HT1080 (cell line): ENCODE measurements around the gene UBAP1. TPM values are rescaled to one million over a fixed set of nuclear protein-coding genes. Genes with fewer than 3 reads are reported as not detected.
A peak's percentile ranks its signal among the peaks of the same experiment; 100 is the strongest.
"Not testable (repeated sequence)": the region's sequence is repeated elsewhere in the genome, so short reads cannot be mapped to it uniquely, and the experiment has no call there.

Source experiments
- DNase-seq: peaks from one replicate; pipeline ENCODE4 v3.0.0-alpha.2; 2015; ENCODE audit warnings: low read depth
- polyA plus RNA-seq, 2 experiments: library from polyadenylated mRNA; depleted of rRNA; stranded (reverse); fragments of >200 nt; gene quantifications; 2 replicates each; pipeline ENCODE4 v1.2.3, GENCODE V29; 2015
- total RNA-seq: library from RNA; depleted of rRNA; stranded (reverse); fragments of >200 nt; shearing (Covaris generic); gene quantifications from 2 replicates; pipeline ENCODE4 v1.2.3, GENCODE V29; 2014; rRNA removed

Gene UBAP1
- 21.7 and 28.5 TPM in 2 replicates for total RNA-seq
- 32.8 and 33.0 TPM in 2 replicates for polyA plus RNA-seq (2015; cell fraction: cytosol; rRNA removed)
- 17.0 and 20.2 TPM in 2 replicates for polyA plus RNA-seq (2015; cell fraction: nucleus; rRNA removed)

DNA sequence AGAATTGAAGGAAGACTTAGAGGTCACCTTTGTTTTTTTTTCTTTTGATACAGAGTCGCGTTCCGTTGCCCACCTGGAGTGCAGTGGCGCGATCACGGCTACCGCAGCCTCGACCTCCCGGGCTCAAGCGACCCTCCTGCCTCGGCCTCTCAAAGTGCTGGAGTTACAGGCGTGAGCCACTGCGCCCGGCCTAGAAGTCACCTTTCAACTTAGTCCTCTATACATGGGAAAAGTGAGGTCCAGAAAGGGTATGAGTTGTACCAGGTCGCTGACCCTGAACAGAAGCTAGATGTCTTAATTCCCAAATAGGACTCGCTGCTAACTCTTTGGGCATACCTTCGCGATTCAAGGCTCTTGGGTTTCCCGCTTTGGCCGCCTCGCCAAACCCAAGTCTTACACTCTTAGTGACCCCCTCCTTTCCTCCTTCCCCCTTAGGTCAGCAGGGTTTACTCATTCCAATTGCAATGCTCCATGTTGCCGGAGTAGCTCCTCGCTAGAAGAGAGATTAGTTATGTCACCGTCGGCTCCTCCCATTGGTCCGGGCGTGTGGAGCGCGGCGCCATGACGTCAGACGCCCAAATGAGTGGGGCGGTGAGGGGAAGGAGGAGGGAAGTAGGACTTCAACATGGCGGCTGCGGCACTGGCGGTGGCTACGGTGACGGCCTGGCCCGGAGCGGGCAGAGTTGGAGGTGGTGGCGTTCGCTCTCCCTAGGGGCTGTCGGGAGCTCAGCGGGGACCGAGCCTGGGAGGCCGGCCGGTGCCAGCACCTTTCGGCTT is at the start of gene UBAP1:
UBAP1 (plus strand) TSS at position 608 of the 777 bp plus-strand sequence. CDS start 41,872 bp downstream, outside the sequence.
- DNase-seq = peak; percentile 95

- no peak for DNase-seq
Measured at GRCh38 chr9:34131571-34131970, 47.3 kb upstream of the UBAP1 start.

DNA sequence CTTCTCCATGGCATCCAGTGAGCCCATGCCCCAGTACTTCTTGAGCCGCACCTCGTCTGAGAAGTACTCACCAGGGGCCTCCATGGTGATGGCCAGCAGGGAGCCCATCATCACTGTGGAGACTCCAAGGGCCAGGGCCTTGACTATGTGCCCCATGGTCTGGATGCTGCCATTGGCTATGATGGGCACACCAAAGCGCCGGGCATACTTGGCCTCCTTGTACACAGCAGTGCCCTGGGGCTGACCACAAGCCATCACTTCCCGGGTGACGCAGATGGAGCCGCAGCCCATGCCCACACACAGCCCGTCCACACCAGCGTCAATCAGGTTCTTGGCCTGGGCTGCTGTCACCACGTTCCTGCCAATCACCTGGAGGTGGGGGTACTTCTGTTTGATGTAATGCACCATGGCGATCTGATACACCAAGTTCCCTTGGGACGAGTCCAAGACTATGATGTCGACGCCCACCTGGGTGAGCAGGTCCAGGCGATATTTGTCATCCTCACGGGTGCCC is 45.4 kb upstream of the UBAP1 start:
- DNase-seq = no peak

GRCh38 chr9:34134521-34134920 is 44.3 kb upstream of the UBAP1 start:
- DNase-seq = no peak

- not testable (repeated sequence) for DNase-seq
Measured at GRCh38 chr9:34138644-34139043, 40.2 kb upstream of the UBAP1 start.

- DNase-seq = peak; percentile 77
Measured at GRCh38 chr9:34139477-34140146, 39.2 kb upstream of the UBAP1 start.

- no peak for DNase-seq
Measured at GRCh38 chr9:34140853-34141252, 38.0 kb upstream of the UBAP1 start.

DNA sequence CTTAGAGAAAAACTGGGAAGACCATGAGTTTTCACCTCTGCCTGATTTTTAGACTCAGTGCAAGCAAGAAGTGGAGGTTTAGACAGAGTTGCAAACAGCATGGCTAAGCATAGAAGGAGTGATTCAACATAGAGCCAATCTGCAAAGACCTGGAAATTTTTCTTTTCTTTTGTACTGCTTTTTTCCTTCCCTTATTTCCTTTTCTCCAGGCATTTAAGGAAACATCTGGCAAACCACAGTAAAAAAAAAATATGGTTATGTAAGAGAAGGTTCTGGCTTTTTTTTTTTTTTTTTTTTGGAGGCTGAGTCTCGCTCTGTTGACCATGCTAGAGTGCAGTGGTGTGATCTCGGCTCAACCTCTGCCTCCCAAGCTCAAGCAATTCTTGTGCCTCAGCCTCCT is 35.7 kb upstream of the UBAP1 start:
- DNase-seq = no peak

- DNase-seq = peak; percentile 41
Measured at GRCh38 chr9:34145165-34145564, 33.7 kb upstream of the UBAP1 start.

DNA sequence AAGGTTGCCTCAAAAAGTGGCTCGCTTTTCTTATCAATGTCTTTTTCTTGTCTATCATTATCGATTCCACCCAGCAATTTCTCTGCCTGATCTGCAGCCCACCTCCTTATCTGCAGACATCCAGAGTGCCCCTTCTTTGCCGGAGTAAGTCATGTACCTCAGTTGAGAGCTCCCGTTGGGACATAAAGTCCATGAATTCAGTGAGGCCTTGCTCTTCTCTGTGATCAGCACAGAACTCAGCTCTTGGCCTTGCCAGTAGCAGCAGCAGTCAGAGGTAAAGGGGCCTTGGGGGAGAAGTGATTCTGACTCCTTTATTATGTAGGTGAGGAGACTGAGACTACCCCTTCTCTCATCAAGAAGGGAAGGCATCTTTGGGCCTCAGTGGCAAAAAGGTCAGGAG is 27.4 kb upstream of the UBAP1 start:
- no peak for DNase-seq

DNA sequence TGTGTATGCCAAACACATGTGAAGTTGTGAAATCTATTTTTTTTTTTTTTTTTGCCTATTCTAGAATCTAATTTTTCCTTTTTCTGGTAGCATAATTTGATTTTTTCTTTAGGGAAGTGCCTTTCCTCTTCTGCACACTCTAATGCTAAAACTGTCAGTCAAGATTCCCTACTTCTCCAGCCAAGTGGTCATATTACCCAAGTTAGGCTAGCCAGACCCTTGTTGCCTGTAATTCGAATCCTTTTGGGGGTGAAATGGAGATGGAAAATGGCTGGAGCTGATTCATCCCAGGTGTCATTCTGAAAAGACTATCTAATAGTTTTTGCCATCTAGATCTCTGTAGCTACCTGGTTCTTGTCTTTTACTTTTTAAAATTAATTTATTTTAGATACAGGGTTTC is 24.8 kb upstream of the UBAP1 start:
- DNase-seq = no peak

- DNase-seq = no peak
Measured at GRCh38 chr9:34157318-34157717, 21.5 kb upstream of the UBAP1 start.

DNA sequence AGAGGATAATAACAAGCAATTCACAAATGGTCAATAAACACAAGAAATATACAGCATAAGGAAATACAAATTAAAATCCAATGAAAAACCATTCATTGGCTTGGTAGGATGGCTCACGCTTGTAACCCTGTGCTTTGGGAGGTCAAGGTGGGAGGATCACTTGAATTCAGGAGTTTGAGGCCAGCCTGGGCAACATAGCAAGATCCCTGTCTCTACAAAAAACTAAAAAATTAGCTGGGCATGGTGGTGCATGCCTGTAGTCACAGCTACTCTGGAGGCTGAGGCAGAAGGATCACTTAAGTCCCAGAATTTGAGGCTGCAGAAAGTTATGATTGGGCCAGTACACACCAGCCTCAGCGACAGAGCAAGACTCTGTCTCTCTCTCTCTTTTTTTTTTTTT is 20.9 kb upstream of the UBAP1 start:
- DNase-seq = no peak

DNA sequence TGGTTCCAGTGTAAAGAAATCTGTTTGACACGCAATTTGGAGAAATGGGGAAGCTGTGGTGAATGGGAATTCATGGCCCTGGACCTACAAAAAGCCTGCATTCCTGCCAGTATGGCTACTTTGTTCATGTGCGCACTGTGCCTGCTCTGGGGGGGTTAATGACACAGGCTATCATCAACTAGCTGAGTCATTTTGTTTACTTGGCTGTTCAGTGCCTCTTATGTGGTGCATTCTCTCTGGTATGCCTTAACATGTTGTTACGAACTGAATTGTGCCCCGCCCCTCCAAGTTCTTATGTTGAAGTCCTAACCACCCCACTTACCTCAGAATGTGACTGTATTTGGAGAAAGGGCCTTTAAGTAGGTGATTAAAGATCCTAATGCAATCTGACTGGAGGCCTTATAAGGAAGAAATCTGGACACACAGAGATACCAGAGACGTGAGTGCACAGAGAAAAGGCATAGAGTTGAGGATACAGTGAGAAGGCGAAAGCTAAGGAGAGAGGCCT is 20.4 kb upstream of the UBAP1 start:
- peak; percentile 22 for DNase-seq

DNA sequence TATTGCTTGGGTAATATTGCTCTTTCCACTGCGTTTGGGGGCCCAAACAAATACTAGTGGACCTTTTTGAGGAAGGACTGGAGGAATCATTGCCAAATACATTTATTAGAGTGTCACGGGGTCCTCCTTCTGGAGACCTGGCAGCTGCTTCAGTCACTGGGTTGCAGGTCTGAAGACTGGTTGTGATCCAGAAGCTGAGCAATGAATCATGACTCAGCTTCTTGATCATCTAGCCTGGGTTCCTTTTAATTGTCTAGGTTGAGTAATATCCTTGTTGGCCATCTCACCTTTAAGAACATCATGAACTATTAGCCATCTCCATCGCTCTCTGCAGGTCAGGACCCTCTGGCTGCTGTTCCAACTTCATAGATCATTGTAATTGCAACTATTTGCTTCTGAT is 15.4 kb upstream of the UBAP1 start:
- peak; percentile 63 for DNase-seq

DNA sequence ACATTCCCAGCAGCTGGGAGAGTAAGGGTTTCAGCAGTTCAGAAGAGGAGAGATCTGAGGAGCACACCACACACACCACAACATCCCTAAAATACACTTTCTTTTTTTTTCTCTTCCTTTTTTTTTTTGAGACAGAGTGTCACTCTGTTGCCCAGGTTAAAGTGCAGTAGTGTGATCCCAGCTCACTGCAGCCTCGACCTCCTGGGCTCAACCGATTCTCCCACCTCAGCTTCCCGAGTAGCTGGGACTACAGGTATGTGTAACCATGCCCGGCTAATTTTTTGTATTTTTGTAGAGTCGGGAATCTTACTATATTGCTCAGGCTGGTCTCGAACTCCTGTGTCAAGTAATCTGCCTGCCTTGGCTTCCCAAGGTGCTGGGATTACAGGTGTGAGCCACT is 9.7 kb upstream of the UBAP1 start:
- no peak for DNase-seq

- no peak for DNase-seq
Measured at GRCh38 chr9:34170237-34170991, 8.4 kb upstream of the UBAP1 start.

DNA sequence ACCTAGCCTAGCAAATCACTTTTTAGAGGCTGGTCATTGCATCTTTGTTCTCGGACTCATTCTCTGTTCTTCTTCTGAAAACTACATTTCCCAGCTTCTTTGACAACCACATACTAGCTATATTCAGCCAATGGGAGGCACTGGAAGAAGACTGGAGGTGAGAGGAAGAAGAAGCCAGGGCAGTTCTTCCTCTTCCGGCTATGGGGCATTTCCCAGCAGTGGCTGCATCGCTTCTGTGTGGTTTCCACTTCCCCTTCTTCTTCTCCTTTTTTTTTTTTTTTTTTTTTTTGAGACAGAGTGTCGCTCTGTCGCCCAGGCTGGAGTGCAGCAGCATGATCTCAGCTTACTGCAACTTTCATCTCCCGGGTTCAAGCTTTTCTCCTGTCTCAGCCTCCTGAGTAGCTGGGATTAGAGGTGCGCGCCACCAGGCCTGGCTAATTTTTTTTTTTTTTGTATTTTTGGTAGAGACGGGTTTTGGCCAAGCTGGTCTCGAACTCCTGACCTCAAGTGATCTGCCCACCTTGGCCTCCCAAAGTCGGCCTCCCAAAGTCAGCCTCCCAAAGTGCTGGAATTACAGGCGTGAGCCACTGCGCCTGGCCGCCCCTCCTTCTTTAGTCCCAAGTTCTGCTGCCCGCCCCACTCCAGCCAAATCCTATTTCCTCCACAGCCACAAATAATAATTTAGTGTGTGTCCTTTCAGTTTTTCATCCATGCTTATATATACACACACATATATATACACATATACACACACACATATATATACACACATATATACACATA is 6.9 kb upstream of the UBAP1 start:
- DNase-seq = no peak

DNA sequence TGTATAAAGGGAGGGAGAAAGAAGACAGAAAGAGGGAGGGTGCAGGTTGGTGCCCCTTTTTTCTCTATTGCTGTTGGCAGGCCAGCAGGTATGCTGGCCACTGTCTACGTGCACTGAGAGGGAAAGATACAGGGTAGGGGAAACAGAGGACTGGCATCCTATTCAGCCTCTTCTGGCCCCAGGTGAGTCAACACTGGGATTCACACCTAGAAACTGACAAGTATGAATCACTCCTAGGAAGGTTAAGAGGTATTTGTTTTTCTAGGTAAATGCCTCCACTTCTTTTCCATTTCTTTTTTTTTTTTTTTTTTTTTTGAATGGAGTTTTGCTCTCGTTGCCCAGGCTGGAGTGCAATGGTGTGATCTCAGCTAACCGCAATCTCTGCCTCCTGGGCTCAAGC is 2.8 kb upstream of the UBAP1 start:
- no peak for DNase-seq

GRCh38 chr9:34177593-34178435 is 1.0 kb upstream of the UBAP1 start:
- no peak for DNase-seq
